ENCODE data around the gene ARAF.

DNA sequence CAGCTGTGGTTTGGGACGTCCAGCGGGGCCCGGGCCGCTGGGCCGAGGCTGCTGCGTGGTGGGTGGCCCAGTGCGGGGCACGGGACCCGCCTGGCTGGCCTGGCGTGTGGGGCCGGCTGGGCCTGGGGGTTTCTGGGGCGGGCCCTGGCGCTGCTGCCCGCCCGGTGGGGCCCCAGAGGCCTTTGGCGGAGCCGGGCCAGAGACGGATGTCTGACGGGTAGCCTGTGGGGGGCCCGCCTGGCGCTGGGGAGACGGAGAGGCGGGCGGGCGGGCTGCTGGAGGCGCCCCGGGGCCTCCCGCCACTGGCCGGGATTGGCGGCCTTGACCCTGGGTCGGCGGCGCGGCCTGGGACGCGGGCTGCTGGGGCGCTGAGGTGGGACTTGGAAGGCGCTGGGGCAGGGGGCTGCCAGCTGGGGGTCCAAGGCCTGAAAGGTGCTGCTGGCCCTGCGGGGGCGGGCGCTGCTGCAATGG, 13.1 kb downstream of the ARAF start:
- TF ChIP-seq, protein P1, sequence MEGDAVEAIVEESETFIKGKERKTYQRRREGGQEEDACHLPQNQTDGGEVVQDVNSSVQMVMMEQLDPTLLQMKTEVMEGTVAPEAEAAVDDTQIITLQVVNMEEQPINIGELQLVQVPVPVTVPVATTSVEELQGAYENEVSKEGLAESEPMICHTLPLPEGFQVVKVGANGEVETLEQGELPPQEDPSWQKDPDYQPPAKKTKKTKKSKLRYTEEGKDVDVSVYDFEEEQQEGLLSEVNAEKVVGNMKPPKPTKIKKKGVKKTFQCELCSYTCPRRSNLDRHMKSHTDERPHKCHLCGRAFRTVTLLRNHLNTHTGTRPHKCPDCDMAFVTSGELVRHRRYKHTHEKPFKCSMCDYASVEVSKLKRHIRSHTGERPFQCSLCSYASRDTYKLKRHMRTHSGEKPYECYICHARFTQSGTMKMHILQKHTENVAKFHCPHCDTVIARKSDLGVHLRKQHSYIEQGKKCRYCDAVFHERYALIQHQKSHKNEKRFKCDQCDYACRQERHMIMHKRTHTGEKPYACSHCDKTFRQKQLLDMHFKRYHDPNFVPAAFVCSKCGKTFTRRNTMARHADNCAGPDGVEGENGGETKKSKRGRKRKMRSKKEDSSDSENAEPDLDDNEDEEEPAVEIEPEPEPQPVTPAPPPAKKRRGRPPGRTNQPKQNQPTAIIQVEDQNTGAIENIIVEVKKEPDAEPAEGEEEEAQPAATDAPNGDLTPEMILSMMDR (tag by site-specific recombination; IDR thresholded peaks at IDR 0.05): no peak
- TF ChIP-seq ZNF324 (tag by site-specific recombination; IDR thresholded peaks at IDR 0.05) (no peak), ZNF785 (tag by site-specific recombination; IDR thresholded peaks at IDR 0.05) (no peak), FEZF1 (tag by site-specific recombination; IDR thresholded peaks at IDR 0.05) (no peak), TSHZ1 (tag by site-specific recombination; IDR thresholded peaks at IDR 0.05; ENCODE audit: borderline replicate concordance) (no peak), ZNF292 (tag by site-specific recombination; IDR thresholded peaks at IDR 0.05; ENCODE audit: borderline replicate concordance, low read depth) (no peak), ZNF561 (tag by site-specific recombination; IDR thresholded peaks at IDR 0.05; ENCODE audit: borderline replicate concordance) (no peak), ZNF146 (tag by site-specific recombination; IDR thresholded peaks at IDR 0.05) (no peak), ZBTB8A (tag by site-specific recombination; IDR thresholded peaks at IDR 0.05) (no peak), SALL2 (tag by site-specific recombination; IDR thresholded peaks at IDR 0.05; ENCODE audit: borderline replicate concordance) (no peak), ZBTB49 (tag by site-specific recombination; IDR thresholded peaks at IDR 0.05; ENCODE audit: low read depth) (no peak), REST (tag by site-specific recombination; IDR thresholded peaks at IDR 0.05) (no peak)
